ENCODE measurements around the gene ANKRD23.

GRCh38 chr2:96835830-96836229, 8.0 kb downstream of the ANKRD23 start:
- TF ChIP-seq TAF1 (IDR thresholded peaks at IDR 0.05; ENCODE audit: low read depth, low read length) (no peak), EZH2 (IDR thresholded peaks at IDR 0.05; ENCODE audit: low read depth, low read length, severe bottlenecking) (no peak)
- TF ChIP-seq, protein P1, sequence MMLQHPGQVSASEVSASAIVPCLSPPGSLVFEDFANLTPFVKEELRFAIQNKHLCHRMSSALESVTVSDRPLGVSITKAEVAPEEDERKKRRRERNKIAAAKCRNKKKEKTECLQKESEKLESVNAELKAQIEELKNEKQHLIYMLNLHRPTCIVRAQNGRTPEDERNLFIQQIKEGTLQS (IDR thresholded peaks at IDR 0.05; ENCODE audit: insufficient read depth, low read depth, low read length): no peak

All from H1 (cell line).